NCI-H1930 (cell line): ENCODE data around the gene TMUB1.

Experiments used
- DNase-seq, 2 experiments: peaks; one replicate each; lab custom pipeline; 2025; lab: John Stamatoyannopoulos, UW

The TMUB1 gene

GRCh38 chr7:151083071-151083823 is at the start of gene TMUB1:
TSS of gene TMUB1 (minus strand) at chr7:151083493. CDS start at chr7:151082563, 930 bp downstream.
- DNase-seq: peak; percentile 51 to 79

GRCh38 chr7:151132461-151133205 is 49.3 kb upstream of the TMUB1 start:
- DNase-seq: no peak

GRCh38 chr7:151131592-151132293 is 48.5 kb upstream of the TMUB1 start:
- no peak for DNase-seq

- DNase-seq: no peak
Measured at GRCh38 chr7:151131224-151131591, 47.9 kb upstream of the TMUB1 start.

GRCh38 chr7:151130741-151131157 is 47.5 kb upstream of the TMUB1 start:
- DNase-seq: no peak

GRCh38 chr7:151129960-151130591 is 46.8 kb upstream of the TMUB1 start:
- no peak for DNase-seq

- DNase-seq: no peak
Measured at GRCh38 chr7:151129117-151129959, 46.0 kb upstream of the TMUB1 start.

GRCh38 chr7:151128716-151129115 is 45.4 kb upstream of the TMUB1 start:
- DNase-seq: no peak

- DNase-seq: no peak
Measured at GRCh38 chr7:151128144-151128543, 44.9 kb upstream of the TMUB1 start.

GRCh38 chr7:151126491-151127137 is 43.3 kb upstream of the TMUB1 start:
- DNase-seq: no peak

- no peak for DNase-seq
Measured at GRCh38 chr7:151125846-151126481, 42.7 kb upstream of the TMUB1 start.

GRCh38 chr7:151125470-151125845 is 42.2 kb upstream of the TMUB1 start:
- no peak for DNase-seq

GRCh38 chr7:151124899-151125399 is 41.7 kb upstream of the TMUB1 start:
- no peak for DNase-seq

GRCh38 chr7:151124481-151124880 is 41.2 kb upstream of the TMUB1 start:
- DNase-seq: no peak

GRCh38 chr7:151123822-151124464 is 40.6 kb upstream of the TMUB1 start:
- peak; percentile 57 to 83 for DNase-seq

- DNase-seq: no peak
Measured at GRCh38 chr7:151123158-151123821, 40.0 kb upstream of the TMUB1 start.

GRCh38 chr7:151122796-151123157 is 39.5 kb upstream of the TMUB1 start:
- DNase-seq: no peak

- DNase-seq: no peak
Measured at GRCh38 chr7:151122276-151122675, 39.0 kb upstream of the TMUB1 start.
